Raji (cell line): ENCODE measurements around the gene SH3TC1.

Experiments used
- POLR2A ChIP-seq: IDR thresholded peaks from 2 replicates; pipeline ENCODE4 v1.6.1; 2011; ENCODE audit warnings: low read depth, low read length, control low read depth; ENCODE audit not compliant: insufficient read depth

The SH3TC1 gene

DNA sequence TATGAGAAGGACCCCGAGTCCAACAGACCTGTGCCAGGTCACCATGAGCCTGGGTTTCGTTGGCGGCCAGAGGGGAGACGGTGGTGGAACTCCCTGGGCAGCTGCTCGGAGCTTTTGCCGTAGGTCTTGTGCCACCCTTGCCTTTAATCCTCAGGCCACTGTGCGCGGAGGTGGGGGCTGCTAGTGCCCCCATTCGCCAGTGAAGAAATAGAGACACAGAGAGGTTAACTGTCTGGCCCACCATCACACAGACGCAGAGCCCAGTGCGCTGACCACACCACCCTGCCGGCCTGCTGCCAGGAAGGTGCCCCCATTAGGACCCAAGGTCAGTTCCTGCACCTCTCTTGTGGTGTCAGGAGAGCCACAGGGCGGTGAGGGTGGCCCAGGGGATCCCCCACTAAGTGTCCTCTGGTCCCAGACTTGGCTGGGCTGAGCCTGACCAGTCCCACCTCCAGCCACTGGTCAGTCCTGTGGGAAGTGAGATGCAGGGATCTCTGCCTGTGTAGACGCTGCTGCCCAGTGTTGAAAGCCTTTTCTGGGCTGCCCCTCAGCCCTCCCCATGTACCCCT, 42.2 kb downstream of the SH3TC1 start:
- no peak for TF ChIP-seq POLR2A

DNA sequence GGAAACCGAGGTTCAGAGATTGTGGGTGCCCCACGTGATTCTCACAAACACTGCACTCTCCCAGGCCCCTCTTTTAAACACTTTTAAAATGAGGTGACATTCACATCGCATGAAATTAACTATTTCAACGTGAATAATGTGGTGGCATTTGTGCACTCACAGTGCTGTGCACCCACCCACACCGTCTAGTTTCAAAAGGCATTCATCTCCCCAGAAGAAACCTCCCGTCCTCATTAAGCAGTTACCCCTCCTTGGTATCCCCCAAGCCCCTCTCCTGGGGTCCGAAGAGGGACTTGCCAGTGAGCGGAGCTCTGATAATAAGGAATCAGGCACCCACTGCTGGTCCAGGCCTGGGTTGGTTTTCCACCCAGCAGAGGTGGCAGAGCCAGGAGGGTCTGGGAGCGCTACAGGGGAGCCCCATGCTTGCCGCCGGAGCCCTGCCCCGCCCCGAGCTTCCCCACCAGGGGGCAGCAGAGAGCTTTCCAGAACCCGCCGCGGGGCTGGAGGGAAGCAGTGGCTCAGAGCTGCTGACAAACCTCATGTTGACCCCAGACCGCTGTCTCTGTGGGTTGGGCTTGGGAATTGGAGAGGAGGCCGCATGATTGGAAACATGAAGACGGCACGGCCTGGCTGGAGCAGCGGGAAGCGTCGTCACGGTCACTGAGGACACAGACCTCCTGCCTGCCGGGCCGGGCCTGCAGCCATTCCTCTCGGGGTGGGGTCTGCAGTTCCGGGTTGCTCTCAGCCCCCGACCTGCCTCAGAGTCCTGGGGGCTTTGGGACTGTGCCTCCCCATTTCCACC, 43.0 kb downstream of the SH3TC1 start:
- TF ChIP-seq POLR2A, result no peak

DNA sequence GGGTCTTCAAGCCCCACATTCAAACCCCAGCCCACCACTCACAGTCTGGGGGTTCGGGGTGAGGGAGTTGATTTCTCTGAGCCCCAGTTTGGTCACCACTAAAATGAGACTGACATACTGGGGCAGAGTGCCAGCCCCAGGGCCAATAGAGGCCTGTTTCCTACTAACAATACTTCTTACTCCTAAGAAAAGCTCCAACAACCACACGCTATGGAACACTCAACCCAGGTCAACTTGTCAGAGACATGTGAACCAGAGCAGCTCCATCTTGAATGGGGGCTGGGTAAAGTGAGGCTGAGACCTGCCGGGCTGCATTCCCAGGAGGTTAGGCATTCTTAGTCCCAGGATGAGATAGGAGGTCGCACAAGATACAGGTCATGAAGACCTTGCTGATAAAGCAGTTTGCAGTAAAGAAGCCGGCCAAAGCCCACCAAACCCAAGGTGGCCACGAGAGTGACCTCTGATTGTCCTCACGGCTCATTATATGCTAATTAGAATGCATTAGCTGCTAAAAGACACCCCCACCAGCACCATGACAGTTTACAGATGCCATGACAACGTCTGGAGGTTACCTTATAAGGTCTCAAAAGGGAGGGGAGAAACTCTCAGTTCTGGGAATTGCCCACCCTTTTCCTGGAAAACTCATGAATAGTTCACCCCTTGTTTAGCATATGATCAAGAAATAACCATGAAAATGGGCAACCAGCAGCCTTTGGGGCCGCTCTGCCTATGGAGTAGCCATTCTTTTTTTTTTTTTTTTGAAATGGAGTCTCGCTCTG, 43.9 kb downstream of the SH3TC1 start:
- TF ChIP-seq POLR2A, result no peak

DNA sequence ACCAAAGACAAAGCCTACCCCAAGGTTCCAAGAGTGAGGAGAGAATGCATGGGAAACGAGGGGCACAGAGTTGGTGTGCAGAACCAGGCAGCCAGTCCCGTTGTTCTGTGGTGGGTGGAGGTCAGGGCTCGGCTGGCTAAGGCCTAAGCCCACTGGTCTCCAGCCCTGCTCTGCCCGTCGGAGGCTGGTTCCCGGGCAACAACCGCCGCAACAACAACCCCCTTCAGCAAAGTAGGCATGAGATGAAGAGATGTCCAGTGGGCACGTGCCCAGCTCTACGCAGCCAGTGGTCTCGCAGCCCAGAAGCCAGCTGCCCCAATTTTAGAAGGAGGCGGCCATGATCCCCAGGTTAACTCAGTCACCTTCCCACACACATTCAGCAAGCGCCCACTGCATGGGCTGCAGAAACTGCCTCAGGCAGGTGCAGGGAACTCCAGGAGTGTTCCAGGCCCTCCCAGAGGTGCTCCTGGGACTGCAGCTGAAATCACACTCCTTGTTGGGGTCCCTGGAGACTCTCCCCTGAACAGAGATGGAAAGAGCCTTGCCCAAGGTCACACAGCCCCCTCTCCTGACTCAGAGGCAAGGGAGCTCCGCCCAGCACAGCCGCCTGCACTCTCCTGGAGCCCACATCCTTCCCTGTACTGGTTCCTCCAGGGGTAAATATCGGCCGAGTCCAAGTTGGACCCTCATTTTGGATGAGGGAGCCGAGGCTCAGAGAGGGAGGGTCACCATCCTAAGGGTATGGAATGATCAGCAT, 45.1 kb downstream of the SH3TC1 start:
- TF ChIP-seq POLR2A, result no peak

DNA sequence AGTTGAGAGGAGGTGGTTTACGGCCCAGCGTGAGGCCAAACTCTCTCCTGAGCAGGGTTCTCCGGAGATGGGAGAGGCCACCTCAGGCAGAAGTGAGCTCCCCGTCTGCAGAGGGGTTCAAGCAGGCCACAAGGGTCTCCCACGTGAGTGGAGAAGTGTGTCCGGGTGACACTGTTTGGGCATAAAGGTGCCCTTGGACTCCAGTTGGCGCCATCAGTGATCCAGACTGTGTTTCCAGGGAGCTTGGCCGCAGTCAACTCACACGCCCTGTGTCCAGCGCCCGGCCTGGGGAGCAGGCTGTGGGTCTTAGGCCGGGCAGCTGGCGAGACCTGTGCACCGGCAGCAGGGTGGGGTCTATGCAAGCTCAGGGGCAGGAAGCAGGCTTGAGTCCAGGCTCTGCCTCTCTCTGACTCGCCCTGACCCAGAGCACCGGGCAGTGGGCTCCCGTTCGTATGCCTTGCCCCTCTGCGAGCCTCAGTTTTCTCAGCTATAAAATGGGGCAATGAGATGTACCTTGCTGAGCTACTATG, 45.9 kb downstream of the SH3TC1 start:
- TF ChIP-seq POLR2A, result no peak

DNA sequence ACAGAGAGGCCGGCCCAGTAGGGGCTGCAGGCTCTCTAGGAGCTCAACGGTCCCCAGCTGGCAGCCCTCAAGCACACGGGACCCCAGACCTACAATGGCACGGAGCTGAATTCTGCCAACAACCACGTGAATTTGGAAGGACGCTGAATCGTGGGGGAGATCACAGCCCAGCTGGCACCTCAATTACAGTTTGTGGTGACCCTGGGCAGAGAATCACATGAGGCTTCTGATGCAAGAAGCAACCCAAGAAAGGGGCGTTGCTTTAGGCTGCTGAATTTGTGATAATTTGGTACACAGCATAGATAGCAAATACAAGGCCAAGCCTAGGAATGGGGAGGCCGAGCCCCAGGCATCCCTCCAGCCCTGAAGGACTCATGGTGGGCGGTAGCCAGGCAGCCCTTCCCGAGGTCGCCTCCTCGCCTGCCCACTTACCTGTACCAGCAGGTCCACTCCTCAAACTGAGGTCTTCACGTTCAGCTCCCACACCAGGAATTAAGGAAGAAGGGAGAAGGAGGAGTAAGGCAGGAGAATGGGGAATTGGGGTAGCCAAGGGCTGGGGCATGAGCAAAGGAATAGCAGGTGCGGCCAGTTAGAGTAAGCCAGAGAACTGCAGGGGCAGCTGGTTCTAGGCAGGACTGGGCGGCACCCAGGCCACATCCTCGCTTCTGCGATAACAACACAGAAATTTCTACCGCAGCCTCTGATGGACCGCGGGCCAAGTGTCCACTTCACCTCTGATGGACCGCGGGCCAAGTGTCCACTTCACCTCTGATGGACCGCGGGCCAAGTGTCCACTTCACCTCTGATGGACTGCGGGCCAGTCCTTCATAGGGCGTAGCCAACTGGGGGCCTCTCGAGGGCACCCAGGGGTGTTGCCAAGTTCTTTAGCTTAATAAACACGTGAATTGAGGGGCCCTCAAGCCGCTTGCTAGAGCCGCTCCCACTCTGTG, 47.1 kb downstream of the SH3TC1 start:
- no peak for TF ChIP-seq POLR2A

DNA sequence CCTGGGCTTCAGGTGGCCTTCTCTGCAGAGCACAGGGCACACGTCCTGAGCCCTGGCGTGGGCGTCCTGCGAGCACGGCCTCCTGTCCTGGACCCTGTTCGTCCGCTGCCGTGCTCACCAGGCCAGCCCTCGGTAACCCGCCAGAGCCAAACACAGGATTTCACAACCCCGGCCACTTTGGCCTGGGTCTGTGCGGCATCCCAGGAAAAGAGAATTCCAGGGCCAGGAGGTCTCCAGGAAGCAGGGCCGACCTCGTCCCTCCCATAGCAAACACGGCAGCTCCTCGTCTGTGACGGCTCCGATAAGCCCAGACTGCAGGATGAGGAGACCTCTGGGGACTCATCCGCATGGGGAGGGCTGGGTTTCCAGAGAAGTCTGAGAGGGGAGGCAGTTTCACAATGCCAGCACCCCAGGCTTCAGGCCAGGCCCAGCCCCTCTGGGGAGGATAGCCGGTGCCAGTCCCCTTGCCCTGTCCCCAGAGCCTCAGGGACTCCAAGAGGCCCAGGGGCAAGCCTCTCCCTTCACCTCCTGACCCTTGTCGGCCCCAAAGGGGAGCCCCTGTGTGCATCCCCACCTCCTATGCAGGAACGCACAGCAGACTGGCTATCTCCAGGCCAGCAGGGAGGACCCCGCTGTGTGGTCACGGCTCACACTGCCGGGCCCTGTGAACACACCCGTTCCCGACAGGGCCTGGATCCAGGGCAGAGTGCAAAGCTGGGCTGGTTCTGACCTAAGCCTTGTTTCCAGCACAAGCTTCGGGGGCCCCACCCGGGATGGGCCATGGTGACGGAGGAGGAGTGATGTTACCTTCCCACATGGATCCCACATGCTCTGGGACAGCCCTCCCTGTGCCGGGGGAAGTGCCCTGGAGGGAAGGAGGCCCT, 48.2 kb downstream of the SH3TC1 start:
- no peak for TF ChIP-seq POLR2A

DNA sequence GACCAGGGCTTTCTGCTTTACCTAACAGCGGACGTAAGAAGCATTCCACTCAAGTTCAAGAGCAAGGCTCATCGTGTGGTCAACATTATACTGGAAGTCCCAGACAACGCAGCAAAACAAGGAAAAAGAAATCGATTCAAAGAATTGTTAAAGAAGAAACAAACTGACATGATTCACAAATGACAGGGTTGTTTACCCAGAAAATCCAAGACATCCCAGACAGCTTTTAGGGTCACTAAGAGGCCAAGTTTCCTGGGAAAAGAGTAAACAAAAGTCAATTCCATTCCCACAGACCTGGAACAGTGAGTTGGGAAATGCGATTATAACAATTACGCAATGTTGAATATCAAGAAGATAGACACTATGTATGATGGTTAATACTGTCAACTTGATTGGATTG, 49.0 kb downstream of the SH3TC1 start:
- no peak for TF ChIP-seq POLR2A

DNA sequence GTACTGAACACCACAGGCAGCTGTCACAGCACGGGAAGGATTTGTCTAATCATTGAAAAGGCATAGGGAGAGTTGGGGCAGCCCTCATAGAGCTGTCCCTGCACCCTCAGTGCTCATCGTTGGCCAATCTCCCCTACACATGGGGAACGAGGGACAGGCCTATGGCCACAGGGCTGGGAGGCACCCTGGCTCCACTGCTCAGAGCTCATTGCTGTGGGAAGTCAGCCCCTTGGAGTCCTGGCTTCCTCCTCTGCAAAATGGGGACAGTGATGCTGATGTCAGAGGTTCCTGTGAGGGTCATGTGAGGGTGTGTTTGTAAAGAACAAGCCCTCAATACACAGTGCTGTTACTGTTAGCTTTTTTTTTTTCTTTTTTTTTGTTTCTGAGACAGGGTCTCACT, 51.1 kb downstream of the SH3TC1 start:
- TF ChIP-seq POLR2A, result no peak

DNA sequence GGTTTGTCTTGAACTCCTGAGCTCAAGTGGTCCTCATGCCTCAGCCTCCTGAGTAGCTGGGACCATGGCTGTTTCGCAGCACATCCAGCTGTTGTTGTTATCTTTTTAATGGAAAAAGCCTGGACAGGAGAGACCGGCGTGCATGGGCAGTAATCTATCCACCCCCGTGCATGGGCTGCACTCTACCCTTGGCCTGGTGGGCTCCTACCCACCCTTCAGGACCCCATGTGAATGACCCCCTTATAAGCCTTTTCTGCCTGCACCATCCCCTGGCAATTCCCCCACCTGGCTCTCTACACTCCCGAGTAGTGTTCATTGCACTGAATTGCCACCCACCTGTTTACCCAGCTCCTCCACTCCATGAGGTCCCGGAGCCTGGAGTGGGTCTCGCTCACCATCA, 51.5 kb downstream of the SH3TC1 start:
- no peak for TF ChIP-seq POLR2A

DNA sequence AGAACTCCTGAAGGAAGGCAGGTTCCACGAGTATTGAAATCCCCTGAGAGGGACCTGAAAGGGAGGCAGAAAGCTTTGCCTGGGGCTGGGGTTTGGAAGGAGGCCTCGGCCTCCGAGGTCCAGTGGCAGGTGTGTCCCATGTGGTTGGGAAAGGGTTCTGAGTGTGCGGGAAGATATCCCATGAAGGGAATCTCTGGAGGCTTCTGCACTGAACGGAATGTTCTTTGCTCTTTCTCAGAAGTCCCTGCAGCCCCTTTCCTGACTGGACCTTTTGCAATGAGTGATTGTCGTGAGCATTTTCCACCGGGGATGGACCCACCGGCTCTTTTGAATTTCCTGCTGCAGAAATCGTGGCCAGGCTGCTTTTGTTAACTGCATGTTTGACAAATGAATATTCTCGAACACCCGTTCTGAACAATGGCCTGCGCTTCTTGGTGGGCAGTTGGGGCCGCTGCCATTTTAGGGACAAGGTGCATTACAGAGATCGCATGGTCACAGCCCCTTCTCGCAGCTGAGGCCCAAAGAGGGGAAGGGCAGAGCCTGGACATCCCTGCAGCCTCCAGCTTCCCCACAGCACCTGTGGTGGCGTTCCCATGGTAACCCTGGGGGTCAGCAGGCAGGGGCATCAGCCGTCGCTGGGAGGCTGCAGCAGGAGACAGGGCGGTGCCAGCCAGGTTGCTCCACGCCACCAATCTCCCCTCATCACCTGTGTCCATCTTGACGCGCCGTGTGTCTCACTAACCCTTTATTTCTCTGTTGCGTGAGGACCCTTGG, 52.2 kb downstream of the SH3TC1 start:
- no peak for TF ChIP-seq POLR2A
